AG09319 (cell line): ENCODE measurements around the gene CYP1B1.
"Not testable (repeated sequence)": the region's sequence is repeated elsewhere in the genome, so short reads cannot be mapped to it uniquely, and the experiment has no call there.

Experiments used
- DNase-seq: peaks from one replicate; pipeline ENCODE4 v3.0.0-alpha.2; 2010; ENCODE audit warnings: low read depth; ENCODE audit errors: extremely low read depth
- CTCF ChIP-seq: IDR thresholded peaks from 2 replicates; pipeline ENCODE4 v1.5.1; 2011; ENCODE audit warnings: low read depth, mild to moderate bottlenecking, inconsistent platforms, low read length, moderate library complexity

CYP1B1 gene

GRCh38 chr2:38026846-38027245 lies 49.1 kb downstream of the CYP1B1 start:
- no peak for TF ChIP-seq CTCF
- DNase-seq, result no peak

GRCh38 chr2:38021589-38021988 lies 54.4 kb downstream of the CYP1B1 start:
- DNase-seq, result no peak
- no peak for TF ChIP-seq CTCF

GRCh38 chr2:38020359-38021069 lies 55.4 kb downstream of the CYP1B1 start:
- DNase-seq, result not testable (repeated sequence)

- TF ChIP-seq CTCF, result no peak
- DNase-seq, result no peak
Observed at GRCh38 chr2:38017836-38018235, 58.1 kb downstream of the CYP1B1 start.
